GM10248 (cell line): Measurements from ENCODE around the gene BLTP2.

Source experiments
- CTCF ChIA-PET: fragments of 300-600 bp; sonication (Branson Sonifier 250); formaldehyde crosslinking; extraction: SDS; loops from one replicate; lab custom pipeline; 2021; ENCODE audit warnings: antibody characterized with exemption; lab: Yijun Ruan, JAX
- POLR2A ChIA-PET: fragments of 350-650 bp; sonication (Branson Sonifier 250); formaldehyde crosslinking; extraction: SDS; loops from one replicate; lab custom pipeline; 2020; ENCODE audit warnings: antibody characterized with exemption; lab: Yijun Ruan, JAX
- DNase-seq: peaks from one replicate; pipeline ENCODE4 v3.0.0; 2012; ENCODE audit errors: extremely low spot score
- CTCF ChIP-seq: IDR thresholded peaks from 2 replicates; pipeline ENCODE4 v1.5.1; 2012; ENCODE audit warnings: mild to moderate bottlenecking, low read depth; ENCODE audit errors: extremely low read depth, missing control alignments, control extremely low read depth

Gene BLTP2

GRCh38 chr17:28622186-28622585 is 22.8 kb downstream of the BLTP2 start:
- no peak for TF ChIP-seq CTCF
- ChIA-PET CTCF (interaction anchor here (0.8 to 5.6 kb wide), 4 partner anchors 10 to 20 kb away, joined by 3 to 42 read pairs (median 3); partner anchors contain the start of gene RSKR), POLR2A (no interaction called here)
- DNase-seq, result no peak

- no peak for DNase-seq
- ChIA-PET CTCF (interaction anchor here (0.8 to 1.9 kb wide), 7 partner anchors 9 to 74 kb away, joined by 3 to 5 read pairs (median 4); no protein-coding TSS in a partner anchor), POLR2A (interaction anchor here (0.7 kb wide), 1 partner anchor 24 kb away, joined by 3 read pairs; no protein-coding TSS in a partner anchor)
- TF ChIP-seq CTCF, result no peak
Observed at GRCh38 chr17:28620010-28620409, 24.9 kb downstream of the BLTP2 start.

GRCh38 chr17:28618464-28618863 is 26.5 kb downstream of the BLTP2 start:
- ChIA-PET POLR2A (no interaction called here), CTCF (interaction anchor here (0.7 to 1.9 kb wide), 10 partner anchors 10 to 499 kb away, joined by 3 to 6 read pairs (median 3); partner anchors contain the start of gene PIGS)
- TF ChIP-seq CTCF, result no peak
- DNase-seq, result no peak

- CTCF ChIA-PET, result interaction anchor here (1.1 to 2.3 kb wide), 4 partner anchors 11 to 122 kb away, joined by 3 to 9 read pairs (median 6); no protein-coding TSS in a partner anchor
- POLR2A ChIA-PET, result no interaction called here
- no peak for TF ChIP-seq CTCF
Observed at GRCh38 chr17:28616281-28616680, 28.7 kb downstream of the BLTP2 start.

GRCh38 chr17:28615260-28615940 is 29.6 kb downstream of the BLTP2 start:
- no peak for TF ChIP-seq CTCF
- CTCF ChIA-PET, result interaction anchor here (1.6 to 7.2 kb wide), 4 partner anchors 9 to 121 kb away, joined by 3 to 42 read pairs (median 8); no protein-coding TSS in a partner anchor
- POLR2A ChIA-PET, result no interaction called here
- DNase-seq, result no peak

More at GRCh38 chr17:28616281-28616680, 28.7 kb downstream of the BLTP2 start:
- DNase-seq, result no peak

- no peak for TF ChIP-seq CTCF
- no peak for DNase-seq
- ChIA-PET CTCF (interaction anchor here (0.9 to 7.2 kb wide), 12 partner anchors 10 to 121 kb away, joined by 3 to 42 read pairs (median 4); no protein-coding TSS in a partner anchor), POLR2A (interaction anchor here (1.1 kb wide), 1 partner anchor 16 kb away, joined by 5 read pairs; no protein-coding TSS in a partner anchor)
Observed at GRCh38 chr17:28613931-28614381, 31.0 kb downstream of the BLTP2 start, which contains the start of gene RSKR. RSKR (minus strand) TSS chr17:28614185; CDS start chr17:28614161, 24 bp downstream.
